NCI-H226 (cell line): Measurements from ENCODE around the gene KRT1.
"Not testable (repeated sequence)": the region's sequence is repeated elsewhere in the genome, so short reads cannot be mapped to it uniquely, and the experiment has no call there.

Experiments used
- DNase-seq: peaks from one replicate; pipeline ENCODE4 v3.0.0-alpha.2; 2015

Gene KRT1

DNA sequence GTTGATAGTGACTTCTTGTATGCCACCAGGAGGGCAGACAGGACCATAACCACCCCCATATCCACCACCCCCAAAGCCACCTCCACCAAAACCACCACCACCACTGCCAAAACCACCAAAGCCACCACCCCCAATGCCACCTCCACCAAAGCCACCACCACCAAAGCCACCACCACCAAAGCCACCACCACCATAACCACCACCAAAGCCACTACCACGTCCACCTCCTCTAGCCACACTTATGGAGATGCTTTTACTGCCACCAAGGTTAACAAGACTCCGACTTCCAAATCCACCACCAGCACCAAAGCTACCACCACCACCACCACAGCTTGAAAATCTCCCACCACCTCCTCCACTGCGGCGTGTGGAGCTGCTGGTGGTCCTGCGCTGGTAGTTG, 332 bp downstream of the KRT1 start:
- no peak for DNase-seq

DNA sequence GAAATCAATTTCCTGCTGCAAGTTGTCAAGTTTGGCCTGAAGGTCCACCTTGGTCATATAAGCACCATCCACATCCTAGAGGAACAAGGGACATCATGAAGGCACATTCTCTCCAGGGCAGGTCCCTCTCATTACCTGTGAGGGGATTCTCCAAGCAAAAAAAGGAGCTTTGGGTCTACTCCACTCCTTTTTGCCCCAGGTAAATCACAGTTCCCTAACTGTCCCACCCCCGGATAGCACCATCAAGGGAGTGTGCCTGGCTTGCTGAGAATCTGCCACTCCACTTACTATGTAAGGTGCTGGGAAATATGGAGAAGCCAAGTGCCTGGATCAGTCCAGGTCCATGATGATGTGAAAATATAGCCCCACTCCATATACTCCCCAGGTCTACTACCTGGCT, 2.5 kb downstream of the KRT1 start:
- no peak for DNase-seq

DNA sequence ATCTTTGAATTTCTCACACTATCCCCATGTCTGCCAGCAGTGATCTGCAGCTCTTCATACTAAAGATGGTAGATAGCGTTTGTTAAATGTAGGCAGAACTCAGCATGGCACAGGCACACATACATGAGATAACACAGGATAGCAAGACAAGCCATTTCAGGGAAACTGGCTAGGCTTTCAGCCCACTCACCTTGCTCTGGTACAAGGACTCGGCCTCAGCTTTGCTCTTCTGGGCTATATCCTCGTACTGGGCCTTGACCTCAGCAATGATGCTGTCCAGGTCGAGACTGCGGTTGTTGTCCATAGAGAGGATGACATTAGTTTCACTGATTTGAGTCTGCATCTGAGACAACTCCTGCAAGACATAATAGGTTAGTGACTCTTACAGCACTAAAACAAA, 3.1 kb downstream of the KRT1 start:
- no peak for DNase-seq

DNA sequence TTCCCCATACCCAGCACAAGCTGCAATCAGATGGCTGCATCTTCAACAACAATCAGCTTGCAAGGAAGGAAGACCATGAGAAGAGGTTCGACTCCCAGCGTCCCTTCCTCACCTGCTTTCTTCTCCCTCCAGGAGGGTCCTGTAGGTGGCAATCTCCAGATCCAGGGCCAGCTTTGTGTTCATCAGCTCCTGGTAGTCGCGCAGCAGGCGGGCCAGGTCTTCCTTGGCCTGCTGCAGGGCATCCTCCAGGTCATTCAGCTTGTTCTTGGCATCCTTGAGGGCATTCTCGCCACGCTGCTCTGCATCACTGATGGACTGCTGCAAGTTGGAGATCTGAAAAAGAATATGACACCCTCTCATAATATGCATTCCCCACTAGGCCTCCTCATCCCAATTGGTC, 4.0 kb downstream of the KRT1 start:
- DNase-seq = no peak

DNA sequence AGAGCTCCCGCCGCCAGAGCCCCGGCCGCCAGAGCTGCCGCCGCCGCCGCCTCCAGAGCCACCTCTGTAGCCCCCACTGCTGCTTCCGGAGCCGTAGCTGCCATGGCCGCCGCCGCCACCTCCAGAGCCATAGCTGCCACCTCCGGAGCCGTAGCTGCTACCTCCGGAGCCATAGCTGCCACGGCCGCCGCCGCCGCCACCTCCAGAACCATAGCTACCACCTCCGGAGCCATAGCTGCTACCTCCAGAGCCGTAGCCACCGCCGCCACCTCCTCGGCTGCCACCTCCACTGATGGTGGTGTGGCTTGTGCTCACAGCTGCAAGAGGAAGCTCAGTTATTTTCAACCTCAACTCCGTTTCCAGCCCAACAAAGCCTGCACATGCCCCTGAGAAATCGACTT, 4.9 kb downstream of the KRT1 start:
- no peak for DNase-seq

DNA sequence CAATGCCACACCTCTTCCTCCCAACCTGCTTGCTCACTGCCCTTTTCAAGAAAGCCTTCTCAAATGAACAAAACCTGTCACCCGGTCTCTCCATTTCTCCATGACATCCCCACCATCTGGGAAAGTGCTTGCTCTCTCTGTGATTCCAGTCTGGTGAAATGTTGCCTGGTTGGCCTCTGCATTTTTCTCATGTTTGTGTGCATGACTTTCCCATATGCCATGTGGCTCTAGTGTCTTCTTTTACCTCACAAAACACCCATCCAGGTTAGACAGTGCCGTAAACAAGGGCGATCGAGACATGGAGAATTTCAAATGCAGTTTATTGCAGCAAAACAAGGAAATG, 5.8 kb downstream of the KRT1 start:
- no peak for DNase-seq

DNA sequence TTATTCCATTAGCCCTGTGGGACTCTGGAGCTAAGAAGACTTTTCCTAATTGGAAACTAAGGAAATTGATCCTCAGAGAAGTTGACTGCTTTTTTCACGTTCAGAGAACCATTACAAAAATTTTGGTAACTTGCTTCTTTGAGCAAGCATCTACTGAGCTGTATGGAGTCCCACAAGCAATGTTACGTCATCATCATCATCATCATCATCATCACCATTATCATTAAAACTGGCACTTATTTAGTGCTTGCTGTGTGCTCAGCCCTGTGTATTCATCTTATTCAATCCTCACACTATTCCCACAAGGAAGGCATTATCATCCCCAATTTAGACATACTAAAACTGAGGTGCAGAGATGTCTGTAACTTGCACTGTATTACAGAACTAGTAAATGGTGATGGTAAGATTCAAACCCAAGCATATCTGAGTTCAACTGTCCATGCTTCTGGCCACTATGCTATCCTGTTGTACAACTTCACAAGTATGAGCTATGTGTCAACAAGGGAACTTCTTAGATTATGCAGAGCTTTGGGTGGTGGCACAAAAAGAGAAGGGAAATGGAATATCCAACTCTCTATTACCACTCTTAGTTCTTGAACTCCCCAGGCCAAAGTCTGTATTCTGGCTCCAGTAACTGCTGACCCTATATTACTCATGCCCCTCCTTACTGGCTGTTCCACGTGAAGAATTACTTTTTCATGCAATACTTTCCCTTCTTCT, 6.3 kb downstream of the KRT1 start:
- DNase-seq = no peak

DNA sequence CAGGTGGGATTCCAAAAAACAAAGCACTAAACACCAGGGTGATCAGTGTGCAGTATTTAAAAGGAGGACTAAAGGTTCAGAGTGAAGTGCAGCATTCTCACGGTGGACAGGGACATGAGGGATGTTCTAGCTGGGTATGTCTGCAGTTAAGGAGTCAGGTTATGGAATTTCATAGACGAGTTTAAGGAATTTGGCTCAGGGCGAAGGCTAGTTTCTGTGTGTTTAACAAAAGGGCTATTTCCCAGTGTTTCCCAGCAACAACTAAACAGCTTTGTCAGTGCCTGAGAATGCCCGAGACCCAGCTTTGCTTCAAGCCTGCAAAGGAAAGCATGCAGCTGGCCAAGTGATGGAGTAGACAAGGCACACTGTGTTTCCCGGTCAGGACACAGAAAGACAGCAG, 7.0 kb downstream of the KRT1 start:
- DNase-seq = no peak

DNA sequence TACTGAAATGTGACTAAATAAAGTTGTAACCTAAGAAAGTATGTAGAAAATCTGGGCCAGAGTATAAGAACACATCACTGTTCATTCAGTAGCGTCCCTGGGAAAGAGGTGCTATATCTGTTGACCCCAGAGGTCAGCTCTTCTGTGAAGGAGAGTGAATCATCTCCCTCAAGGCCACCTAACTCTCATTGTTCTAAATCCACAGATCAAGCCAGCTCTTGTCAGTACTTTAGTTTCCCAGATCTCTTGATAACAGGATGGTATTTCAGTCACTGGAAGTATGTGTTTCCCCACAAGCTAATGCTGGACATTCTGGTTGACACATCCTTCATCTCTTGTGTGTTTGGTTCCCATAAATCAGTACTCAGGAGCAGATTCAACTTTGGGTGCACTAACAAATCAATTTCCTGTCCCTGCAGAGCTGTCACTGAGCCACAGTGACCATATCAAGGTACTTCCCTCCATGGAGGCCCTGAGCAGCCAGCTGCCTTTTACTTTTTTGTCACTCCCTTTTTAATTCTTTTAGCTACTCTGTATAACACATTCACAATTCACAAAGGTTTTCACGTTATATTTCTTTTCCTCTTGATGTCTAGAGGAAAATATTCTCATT, 7.8 kb downstream of the KRT1 start:
- peak; percentile 41 for DNase-seq

DNA sequence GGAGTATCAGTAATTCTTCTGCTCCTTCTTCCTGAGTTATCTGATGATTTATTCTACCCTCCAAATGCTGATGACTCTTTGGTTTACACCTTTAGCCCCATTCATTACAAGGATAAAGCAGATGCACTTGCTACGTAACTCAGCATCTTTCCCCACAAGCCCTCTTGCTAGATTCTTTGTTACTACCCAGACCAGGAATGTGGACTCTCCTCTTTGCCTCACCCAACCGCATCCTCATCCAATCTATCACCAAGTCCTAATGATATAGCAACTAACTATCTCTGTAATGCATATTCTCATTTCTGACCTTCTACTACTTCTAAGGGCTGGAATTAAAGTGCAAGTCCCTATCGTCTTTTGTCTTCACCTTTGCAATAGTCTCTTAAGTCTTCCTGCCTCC, 9.2 kb downstream of the KRT1 start:
- peak; percentile 26 for DNase-seq

DNA sequence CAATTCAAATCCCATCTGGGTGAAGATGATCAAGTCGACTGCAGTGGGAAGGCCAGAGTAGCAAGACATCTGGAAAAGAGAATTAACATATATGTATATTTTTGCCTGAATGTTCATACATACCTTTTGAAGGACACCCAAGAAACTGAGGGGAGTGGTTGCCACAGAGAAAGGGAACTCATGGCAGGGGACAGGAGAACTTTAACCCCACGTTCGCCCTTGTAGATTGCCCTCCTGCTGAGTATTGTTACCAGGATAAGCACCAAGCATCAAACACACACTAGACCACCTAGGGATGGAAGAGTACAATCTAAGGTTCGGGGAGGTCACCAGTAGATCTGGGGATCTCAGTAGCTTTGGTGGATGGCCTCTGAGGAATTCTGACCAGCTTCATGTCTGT, 9.7 kb downstream of the KRT1 start:
- DNase-seq = no peak

DNA sequence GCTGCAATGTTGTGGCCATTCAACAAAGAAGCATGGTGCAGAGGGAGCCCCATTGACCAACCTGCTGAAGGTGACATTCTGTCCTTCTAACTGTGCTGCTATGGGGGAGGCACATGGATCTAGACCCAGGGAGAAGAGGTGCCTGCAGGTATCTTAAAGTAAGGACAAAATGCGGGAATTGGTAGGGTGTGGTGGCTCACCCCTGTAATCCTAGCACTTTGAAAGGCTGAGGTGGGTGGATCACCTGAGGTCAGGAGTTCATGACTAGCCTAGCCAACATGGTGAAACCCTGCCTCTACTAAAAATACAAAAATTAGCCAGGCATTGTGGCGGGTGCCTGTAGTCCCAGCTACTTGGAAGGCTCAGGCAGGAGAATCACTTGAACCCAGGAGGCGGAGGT, 10.3 kb downstream of the KRT1 start:
- not testable (repeated sequence) for DNase-seq

DNA sequence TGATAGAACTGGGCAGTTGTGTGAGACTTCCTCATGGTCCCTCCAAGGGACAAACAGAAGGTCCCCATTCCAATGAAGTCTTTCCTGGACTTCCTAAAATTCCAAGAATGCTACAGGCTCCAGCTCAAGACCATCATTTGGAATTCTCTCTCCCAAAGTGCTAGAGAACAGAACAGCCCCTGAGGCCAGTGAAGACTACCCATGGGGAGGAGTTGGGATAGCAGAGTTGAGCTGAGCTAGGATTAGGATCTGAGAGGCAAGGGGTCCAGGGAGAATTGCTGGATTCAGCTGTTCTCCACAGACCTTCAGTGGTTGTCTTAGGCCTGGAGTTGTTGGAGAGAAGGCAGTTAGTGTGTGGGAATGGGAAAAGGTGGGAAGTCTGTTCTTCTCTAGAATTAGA, 10.8 kb downstream of the KRT1 start:
- no peak for DNase-seq

DNA sequence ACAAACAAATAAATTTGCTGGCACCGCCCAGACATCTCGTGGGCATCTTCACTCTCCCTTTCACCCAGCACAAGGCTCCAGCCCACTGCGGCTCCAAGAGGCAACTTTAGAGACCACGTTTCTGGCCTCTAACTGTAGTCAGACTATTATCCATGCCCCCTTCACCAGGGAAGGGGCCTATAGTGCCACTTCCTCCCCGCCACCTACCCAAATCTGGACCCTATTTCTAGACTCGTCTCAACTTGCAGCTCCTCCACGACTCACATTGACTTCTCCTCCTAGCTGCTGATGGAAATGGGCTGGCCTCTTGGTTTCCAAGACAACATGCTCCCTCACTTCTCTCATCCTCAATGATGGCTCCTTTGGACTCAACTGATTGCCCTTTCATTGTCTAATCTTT, 12.3 kb downstream of the KRT1 start:
- no peak for DNase-seq

DNA sequence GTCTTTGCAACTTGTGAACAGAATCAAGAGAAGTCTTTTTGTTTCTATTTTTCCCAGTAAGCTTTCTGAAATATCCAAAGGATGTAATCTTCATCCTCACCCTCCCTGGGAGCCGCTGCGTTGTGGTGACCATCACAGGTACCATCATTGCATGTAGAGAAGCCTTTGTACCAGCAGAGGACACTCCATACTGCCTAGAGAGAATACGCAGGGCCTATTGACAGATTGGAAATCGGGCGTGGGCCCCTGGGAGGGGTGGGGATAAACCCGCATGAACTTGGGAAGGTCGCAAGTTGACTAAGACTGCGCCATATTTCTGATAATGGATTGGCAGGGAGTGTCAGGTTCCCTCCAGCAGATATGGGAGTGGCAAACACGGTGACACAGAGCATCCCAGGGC, 12.7 kb downstream of the KRT1 start:
- no peak for DNase-seq

DNA sequence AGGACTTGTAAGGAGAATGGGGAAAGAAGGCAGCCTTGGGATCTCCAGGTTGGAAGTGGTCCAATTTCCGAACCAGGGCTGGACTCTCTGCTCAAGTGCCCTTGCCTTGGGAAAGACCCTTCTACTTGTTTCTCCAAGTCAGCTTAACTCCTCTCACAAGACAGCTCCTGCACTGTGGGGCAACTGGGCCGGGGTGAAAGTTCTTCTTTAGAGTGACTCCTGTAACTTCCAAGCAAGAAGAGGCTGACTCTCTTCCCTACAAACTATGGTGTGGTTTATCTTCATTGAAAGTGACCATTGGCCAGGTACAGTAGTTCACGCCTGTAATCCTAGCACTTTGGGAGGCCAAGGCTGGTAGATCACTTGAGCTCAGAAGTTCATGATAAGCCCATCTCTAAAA, 13.7 kb downstream of the KRT1 start:
- no peak for DNase-seq

DNA sequence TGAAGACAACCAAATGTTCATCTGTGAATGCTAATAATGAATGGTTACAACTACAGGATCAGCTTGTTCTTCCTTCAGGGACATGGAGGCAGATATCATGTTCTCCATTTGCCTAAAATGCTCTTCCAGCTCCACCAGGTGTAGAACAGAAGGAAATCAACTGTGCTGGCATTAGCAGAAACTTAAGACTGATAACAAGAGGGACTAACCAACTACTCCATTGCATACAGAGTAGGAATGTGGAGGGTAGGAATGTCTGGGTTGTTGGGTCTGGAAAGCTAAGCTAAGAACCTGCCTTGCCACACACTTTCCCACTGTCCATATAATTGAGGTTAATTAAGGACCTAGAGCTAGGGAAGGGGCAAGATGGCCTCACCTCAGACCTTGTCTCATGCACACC, 16.8 kb downstream of the KRT1 start:
- no peak for DNase-seq

DNA sequence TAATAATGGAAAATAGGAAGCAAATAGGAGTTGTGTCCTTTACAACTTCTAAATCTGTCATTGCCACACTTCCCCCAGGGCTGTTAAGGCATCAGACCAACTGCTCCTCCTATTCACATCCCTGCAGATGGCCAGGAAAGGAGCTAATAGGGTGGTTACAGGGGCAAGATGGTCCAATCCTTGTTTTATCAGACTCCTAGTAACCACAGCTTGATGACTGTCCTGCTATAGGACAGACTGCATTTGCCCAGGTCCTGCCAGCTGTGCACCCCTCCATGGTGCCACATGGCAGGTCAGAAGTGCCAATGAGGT, 17.3 kb downstream of the KRT1 start:
- DNase-seq = no peak

DNA sequence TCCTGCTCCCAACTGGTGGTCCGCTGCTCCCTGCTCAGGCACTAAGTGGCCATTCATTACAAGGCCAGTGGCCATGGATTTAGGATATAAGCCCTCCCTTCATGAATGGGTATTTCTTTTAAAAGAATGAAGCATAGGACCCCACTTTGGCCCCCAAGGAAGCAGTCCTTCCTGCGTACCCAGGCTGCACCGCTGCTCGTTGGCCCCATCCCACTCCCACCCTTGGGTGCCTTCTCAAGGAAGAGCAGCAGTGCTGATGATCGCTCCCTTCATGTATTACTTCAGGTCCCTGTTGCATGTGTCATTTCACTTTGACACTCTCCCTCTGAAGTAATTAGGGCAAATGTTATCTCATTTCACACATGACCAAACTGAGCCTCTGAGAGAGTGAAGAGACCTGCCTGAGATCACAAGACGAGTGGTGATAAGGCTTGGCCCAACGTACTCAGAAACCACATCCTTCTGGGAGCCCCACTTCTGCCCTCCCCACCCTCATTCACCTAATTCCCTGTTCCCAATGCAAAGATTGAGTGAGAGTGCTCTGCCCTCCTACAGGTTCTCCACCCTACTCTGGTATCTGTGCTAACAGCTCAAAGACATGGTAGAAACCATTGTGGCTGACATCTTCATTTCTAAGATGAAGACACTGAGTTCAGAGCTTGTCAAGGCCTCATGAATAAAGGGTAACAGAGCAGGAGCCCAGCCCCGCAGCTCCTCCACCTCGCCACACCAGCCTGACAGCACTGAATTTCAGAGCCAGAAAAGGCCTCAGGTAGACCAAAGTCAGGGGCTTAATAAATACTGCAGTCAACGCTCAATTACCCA, 17.9 kb downstream of the KRT1 start:
- no peak for DNase-seq

DNA sequence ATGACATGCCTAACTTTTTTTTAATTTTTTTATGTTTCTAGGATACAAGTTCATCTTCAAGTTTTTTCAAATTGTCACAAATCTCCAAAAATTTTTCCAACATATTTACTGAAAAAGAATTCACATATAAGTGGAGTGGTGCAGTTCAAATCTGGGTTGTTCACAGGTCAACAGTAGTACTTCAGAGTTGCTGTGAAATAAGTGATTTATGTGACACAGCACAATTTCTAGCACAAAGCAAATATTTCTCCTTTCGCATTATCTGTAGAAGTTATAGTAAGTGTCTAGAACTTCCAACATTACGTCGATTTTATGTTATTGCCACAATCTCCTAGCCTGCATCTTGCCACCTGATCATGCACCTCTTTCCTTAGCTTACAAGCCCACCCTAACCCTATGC, 18.5 kb downstream of the KRT1 start:
- no peak for DNase-seq

DNA sequence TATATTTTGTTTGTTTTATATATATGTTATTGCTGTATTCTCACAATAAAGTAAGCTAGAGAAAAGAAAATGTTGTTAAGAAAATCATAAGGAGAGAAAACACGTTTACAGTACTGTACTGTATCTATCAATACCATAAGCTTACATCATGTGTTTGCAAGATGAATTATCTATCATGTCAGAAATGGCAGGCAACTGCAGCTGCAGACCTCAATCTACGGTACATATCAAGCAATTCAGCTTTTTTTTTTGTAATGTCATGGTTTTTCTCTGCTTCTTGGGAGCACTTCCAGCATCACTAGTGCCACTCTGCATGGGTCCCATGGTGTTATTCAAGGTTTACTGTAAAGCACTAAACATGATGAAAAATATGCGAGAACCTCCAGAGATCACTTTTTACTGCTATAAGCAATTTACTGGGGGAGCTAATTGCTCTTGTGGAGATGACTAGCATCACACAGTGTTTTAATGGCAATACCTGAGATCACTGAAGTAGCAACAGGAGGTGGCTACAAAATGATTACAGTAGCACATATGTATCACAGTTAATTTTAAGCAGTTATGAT, 19.2 kb downstream of the KRT1 start:
- DNase-seq = no peak

DNA sequence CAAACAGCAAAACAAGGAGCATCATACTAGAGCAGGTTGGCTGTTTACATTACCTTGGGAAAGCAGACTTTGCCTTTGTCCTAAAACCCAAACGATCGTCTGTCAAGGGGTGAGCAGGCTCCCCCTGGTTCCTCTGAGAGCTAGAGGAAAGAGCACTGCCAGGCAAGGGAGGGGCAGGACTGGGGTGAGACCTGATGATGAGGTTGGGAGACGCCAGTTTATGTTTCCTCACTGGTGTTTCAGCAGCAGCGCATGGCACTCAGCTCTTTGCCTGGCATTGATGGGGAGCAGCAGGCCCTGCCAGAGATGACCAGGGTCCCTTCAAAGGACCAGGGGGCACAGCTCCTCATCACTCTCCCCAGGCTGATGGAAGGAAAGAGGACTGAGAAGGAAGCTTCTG, 20.3 kb downstream of the KRT1 start:
- no peak for DNase-seq

DNA sequence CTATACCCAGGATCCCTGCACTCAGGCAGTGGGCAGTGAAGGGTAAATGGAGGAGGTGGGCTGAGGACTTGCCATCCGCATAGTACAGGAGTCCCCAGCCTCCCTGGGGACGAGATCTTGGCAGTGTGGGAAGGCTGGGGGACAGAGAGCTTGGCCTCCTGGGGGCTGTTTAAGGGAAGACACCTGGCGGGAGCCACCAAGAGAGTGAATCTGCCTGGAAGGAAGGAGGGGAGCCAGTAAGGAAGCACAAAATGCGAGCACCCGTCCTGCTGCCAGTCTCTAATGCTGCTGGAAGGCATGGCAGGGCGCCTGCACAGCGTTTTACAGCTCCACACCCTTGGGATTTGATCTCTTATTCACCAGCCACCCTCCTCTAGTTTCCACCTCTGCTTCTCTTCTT, 20.8 kb downstream of the KRT1 start:
- DNase-seq = no peak

DNA sequence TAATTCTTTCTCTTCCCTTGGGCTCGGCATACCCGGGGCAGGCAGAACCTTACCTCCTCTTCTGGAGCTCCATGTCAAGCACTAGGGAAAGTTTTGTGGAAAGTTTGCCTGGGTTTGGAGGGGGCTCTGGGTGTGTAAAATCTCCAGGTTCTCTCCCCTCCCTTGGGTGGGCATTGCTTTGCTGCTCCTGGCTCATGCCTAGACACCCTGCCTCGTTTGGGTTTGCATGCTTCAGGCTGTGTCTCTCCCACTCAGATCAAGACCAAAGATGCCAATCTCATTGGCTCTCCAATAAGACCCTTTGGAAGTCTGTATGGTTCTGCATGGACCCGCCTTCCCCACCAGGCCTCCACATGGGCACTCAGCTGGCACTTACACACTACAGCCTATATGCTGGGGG, 22.0 kb downstream of the KRT1 start:
- no peak for DNase-seq
